ENCODE results near the gene USP6.

DNA sequence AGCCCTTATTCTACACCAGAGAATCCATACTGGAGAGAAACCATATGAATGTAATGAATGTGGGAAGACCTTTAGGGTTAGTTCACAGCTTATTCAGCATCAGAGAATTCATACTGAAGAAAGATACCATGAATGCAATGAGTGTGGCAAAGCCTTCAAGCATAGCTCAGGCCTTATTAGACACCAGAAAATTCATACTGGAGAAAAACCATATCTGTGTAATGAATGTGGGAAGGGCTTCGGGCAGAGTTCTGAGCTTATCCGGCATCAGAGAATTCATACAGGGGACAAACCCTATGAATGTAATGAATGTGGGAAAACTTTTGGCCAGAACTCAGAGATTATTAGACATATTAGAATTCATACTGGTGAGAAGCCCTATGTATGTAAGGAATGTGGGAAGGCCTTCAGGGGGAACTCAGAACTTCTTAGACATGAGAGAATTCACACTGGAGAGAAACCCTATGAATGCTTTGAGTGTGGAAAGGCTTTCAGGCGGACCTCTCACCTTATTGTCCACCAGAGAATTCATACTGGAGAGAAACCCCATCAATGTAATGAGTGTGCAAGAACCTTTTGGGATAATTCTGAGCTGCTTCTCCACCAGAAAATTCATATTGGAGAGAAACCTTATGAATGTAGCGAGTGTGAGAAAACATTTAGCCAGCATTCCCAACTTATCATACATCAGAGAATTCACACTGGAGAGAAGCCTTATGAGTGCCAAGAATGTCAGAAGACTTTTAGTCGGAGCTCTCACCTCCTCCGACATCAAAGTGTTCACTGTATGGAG, 23.4 kb upstream of the USP6 start:
- no peak for TF ChIP-seq CTCF (IDR thresholded peaks at IDR 0.05)
- TF ChIP-seq RAD21 (conservative IDR thresholded peaks at IDR 0.05 in 1 of 2, IDR thresholded peaks at IDR 0.05 in 1 of 2), result no peak
- no peak for TF ChIP-seq SMC3 (IDR thresholded peaks at IDR 0.05)
- no peak for TF ChIP-seq POLR2A (IDR thresholded peaks at IDR 0.05; ENCODE audit: low read length)
- TF ChIP-seq POLR2AphosphoS2 (conservative IDR thresholded peaks at IDR 0.05; ENCODE audit: low read length), result no peak
- TF ChIP-seq KDM5A (IDR thresholded peaks at IDR 0.05), result no peak
- TF ChIP-seq JUN (IDR thresholded peaks at IDR 0.05), result no peak
- TF ChIP-seq, protein P1, sequence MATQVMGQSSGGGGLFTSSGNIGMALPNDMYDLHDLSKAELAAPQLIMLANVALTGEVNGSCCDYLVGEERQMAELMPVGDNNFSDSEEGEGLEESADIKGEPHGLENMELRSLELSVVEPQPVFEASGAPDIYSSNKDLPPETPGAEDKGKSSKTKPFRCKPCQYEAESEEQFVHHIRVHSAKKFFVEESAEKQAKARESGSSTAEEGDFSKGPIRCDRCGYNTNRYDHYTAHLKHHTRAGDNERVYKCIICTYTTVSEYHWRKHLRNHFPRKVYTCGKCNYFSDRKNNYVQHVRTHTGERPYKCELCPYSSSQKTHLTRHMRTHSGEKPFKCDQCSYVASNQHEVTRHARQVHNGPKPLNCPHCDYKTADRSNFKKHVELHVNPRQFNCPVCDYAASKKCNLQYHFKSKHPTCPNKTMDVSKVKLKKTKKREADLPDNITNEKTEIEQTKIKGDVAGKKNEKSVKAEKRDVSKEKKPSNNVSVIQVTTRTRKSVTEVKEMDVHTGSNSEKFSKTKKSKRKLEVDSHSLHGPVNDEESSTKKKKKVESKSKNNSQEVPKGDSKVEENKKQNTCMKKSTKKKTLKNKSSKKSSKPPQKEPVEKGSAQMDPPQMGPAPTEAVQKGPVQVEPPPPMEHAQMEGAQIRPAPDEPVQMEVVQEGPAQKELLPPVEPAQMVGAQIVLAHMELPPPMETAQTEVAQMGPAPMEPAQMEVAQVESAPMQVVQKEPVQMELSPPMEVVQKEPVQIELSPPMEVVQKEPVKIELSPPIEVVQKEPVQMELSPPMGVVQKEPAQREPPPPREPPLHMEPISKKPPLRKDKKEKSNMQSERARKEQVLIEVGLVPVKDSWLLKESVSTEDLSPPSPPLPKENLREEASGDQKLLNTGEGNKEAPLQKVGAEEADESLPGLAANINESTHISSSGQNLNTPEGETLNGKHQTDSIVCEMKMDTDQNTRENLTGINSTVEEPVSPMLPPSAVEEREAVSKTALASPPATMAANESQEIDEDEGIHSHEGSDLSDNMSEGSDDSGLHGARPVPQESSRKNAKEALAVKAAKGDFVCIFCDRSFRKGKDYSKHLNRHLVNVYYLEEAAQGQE (IDR thresholded peaks at IDR 0.05), result no peak
- TF ChIP-seq E2F6 (IDR thresholded peaks at IDR 0.05; ENCODE audit: borderline replicate concordance, low read depth), result no peak
- TF ChIP-seq MAFK (IDR thresholded peaks at IDR 0.05; ENCODE audit: partially characterized antibody), result no peak
- TF ChIP-seq PBX3 (IDR thresholded peaks at IDR 0.05), result no peak
- no peak for TF ChIP-seq ZNF302 (CRISPR knock-in tag; IDR thresholded peaks at IDR 0.05)
